ENCODE results near the gene LCNL1.

LCNL1 gene

DNA sequence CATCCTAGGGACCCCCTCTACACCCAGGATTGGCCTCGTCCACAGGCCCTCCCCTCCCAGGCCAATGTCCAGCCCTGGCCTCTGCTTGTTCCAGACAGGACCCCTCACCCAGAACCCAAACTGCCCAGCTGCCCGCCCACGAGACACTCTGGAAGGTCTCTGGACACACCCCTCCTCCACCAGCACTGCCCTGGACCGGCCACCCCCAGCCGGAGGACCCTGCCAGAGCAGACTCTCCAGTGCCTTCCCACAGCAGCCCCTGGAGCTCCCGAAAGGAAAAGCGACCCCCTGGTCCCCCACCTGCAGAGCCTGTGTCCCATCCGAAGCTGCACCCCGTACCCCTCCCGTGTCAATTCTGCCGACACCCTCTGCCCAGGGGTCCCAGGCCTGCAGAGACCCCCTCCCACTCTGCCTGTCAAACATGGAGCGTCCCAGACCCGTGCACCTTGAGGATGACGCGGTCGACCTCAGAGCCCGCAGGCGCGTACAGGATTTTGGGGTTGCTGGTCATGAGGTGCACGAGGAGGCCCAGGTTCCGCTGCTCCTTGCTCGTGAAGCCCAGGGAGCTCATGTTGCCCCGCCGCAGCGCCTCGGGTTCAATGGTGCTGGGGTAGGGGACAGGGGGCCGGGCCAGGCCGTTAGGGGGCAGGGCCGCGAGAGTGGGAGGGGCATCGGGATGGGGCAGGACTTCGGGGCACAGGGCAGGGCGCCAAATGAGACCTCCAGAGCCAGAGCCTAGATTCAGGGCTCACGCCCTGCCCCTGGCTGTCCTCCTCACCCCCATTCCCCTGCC, 37.3 kb downstream of the LCNL1 start:
- TF ChIP-seq, protein P1, sequence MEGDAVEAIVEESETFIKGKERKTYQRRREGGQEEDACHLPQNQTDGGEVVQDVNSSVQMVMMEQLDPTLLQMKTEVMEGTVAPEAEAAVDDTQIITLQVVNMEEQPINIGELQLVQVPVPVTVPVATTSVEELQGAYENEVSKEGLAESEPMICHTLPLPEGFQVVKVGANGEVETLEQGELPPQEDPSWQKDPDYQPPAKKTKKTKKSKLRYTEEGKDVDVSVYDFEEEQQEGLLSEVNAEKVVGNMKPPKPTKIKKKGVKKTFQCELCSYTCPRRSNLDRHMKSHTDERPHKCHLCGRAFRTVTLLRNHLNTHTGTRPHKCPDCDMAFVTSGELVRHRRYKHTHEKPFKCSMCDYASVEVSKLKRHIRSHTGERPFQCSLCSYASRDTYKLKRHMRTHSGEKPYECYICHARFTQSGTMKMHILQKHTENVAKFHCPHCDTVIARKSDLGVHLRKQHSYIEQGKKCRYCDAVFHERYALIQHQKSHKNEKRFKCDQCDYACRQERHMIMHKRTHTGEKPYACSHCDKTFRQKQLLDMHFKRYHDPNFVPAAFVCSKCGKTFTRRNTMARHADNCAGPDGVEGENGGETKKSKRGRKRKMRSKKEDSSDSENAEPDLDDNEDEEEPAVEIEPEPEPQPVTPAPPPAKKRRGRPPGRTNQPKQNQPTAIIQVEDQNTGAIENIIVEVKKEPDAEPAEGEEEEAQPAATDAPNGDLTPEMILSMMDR (IDR thresholded peaks at IDR 0.05), result no peak
- no peak for TF ChIP-seq ZFX (IDR thresholded peaks at IDR 0.05; ENCODE audit: borderline replicate concordance)
- no peak overlapping the region for H3K27ac ChIP-seq

DNA sequence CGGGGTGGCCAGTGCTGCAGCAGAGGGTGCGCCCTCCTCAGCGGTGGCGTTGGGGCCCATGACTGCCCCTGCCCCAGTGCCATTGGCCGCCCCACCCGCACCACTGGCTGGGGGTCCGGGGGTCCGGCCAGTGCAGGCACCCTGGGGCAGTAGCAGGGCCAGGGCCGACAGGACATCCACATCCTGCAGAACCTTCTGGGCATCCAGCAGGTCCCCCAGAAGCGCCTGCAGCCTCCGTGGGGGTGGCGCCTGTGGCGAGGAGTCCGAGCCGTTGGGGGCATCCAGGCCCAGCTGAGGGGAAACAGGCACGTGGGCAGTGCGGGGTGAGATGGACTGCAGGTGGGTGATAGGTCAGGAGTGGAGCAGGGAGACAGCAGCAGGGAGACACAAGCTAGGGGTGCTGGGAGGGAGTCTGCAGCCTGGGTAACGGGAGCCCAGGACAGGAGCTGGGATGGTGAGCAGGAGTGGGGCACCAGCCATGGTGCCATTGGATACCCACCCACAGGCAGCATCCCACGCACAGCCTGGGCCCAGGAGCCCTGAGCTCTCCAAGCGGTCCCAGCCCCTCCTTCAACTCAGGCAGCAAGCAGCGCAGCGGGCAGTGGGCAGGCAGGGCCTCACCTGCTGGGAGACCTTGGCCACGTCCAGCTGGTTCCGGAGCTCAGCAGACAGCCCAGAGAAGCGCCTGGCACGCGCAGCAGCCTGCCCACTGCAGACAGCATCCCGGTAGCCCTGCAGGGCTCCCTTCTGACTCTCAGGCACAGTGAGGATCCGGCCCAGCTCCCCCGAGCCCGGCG, 38.2 kb downstream of the LCNL1 start:
- TF ChIP-seq ZFX (IDR thresholded peaks at IDR 0.05; ENCODE audit: borderline replicate concordance), result no peak
- TF ChIP-seq, protein P1 (IDR thresholded peaks at IDR 0.05), result no peak
- peak overlapping the region; percentile 30; the same call in 1 of the 2 replicates for H3K27ac ChIP-seq

DNA sequence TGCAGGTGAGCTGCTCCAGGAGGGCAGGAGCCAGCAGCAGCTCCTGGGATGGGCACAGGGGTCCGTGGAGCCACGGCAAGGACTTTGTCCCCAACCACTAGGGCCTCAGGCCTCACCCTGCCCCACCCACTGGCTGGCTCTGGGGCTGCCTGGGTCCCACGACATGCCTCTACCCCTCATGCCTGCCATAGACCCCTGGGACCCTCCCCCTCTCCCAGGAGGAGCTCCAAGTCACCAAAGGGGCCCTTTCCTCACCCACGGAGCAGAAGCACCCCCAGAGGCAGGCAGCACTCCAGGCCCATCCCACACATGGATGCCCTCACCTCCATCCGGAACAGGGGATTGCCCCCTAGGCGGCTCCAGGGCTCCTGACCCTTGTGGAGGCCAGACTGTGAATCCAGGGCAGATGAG, 38.8 kb downstream of the LCNL1 start:
- TF ChIP-seq, protein P1 (IDR thresholded peaks at IDR 0.05), result no peak
- TF ChIP-seq ZFX (IDR thresholded peaks at IDR 0.05; ENCODE audit: borderline replicate concordance), result no peak
- H3K27ac ChIP-seq, result peak overlapping the region; percentile 30; the same call in 1 of the 2 replicates

DNA sequence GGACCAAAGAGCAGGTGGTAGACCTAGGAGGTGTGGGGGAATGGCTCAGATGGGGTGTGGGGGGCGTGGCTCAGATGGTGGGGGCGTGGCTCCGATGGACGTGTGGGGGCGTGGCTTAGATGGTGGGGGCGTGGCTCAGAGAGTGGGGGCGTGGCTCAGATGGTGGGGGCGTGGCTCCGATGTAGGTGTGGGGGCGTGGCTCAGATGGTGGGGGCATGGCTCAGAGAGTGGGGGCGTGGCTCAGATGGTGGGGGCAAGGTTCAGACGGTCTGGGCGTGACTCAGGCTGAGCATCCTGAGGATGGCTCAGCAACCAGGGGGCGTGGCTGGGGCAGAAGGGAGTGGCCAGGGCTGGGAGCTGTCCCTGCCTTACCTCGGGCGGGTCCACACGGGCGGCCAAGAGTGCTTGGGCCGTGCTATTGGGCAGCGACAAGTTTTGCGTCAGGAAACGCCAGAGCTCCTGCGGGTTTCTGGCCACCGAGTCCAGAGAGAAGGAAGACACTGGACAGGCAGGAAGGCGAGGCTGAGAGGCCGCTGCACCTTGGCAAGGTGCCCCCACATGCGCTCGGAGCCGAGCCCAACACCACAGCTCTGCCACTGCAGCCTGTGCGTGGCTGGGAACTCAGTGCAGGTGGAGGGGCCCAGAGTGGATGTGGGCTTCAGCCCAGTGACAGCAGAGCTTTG, 39.3 kb downstream of the LCNL1 start:
- H3K27ac ChIP-seq, result peak overlapping the region; percentile 91
- TF ChIP-seq, protein P1 (IDR thresholded peaks at IDR 0.05), result no peak
- no peak for TF ChIP-seq ZFX (IDR thresholded peaks at IDR 0.05; ENCODE audit: borderline replicate concordance)

DNA sequence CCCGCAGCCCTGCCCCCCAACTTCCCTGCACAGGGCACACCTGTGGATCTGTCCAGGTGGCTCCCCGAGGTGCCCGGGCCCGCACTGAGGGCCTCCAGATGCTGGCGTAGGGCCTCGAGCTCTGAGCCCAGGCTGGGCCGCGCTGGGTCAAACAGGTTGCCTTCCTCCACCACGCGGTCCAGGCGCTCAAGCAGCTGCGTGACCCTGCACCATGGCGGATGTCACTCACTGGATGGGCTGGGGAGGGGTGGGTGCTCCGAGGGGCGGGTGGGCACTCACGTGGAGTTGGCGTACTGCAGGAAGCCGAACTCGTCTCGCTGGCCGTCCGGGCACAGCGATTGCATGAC, 39.8 kb downstream of the LCNL1 start:
- H3K27ac ChIP-seq, result peak overlapping the region; percentile 91
- TF ChIP-seq ZFX (IDR thresholded peaks at IDR 0.05; ENCODE audit: borderline replicate concordance), result no peak
- TF ChIP-seq, protein P1 (IDR thresholded peaks at IDR 0.05), result no peak

DNA sequence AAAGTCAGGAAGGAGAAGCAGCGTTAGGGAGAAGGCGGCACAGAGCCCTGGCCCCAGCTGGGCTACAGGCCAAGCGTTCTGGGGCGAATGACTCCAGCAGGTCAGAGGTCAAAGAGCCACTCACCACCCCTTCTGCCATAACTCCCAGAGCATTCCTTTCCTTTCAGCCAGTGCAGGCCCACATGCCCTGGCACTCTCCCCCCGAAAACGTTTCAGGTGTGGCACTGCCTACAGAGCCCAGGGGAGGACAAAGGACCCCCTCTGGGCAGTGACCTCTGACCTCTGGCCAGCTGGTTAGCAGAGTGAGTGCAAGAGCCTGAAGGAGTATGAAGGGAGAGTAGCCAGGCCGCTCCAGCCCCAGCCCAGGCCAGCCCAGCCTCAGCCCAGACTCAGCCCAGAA, 40.4 kb downstream of the LCNL1 start:
- peak overlapping the region; percentile 91 for H3K27ac ChIP-seq
- TF ChIP-seq ZFX (IDR thresholded peaks at IDR 0.05; ENCODE audit: borderline replicate concordance), result no peak
- TF ChIP-seq, protein P1 (IDR thresholded peaks at IDR 0.05), result no peak
